Lower leg skin (tissue), 3 donors: ENCODE measurements around the gene PALM.

Experiments
- CTCF ChIP-seq, 3 donors: fragments of 450-650 bp; IDR thresholded peaks; one replicate each; pipeline ENCODE4 v1.5.1; 2016; ENCODE audit warnings: antibody characterized with exemption in 3 of 3, mild to moderate bottlenecking in 3 of 3, moderate library complexity in 2 of 3
- POLR2A ChIP-seq, 2 donors: fragments of 450-650 bp; IDR thresholded peaks; one replicate each; pipeline ENCODE4 v1.6.1; 2016 to 2017; ENCODE audit warnings: antibody characterized with exemption in 2 of 2, mild to moderate bottlenecking in 1 of 2, moderate library complexity in 1 of 2

- TF ChIP-seq CTCF (IDR thresholded peaks at IDR 0.05) (no peak), POLR2A (IDR thresholded peaks at IDR 0.05) (no peak)
Observed at GRCh38 chr19:679418-680286, 29.1 kb upstream of the PALM start.
